Stimulated activated CD4-positive, alpha-beta T cell treated with anti-CD3 and anti-CD28 coated beads, Interleukin-12 subunit alpha, Interleukin-12 subunit beta, amount 100 ng/mL, for 48 hours (primary cell): ENCODE measurements around the gene CITED2.

Source experiments
- DNase-seq, 3 donors: peaks; one replicate each; pipeline ENCODE4 v3.0.0-alpha.2; 2020; ENCODE audit warnings: low read depth in 2 of 3, low spot score in 1 of 3

Gene CITED2

GRCh38 chr6:139386404-139386803 lies 12.0 kb upstream of the CITED2 start:
- DNase-seq = no peak

GRCh38 chr6:139381216-139381865 lies 6.9 kb upstream of the CITED2 start:
- DNase-seq = no peak

- no peak for DNase-seq
Measured at GRCh38 chr6:139380611-139381010, 6.2 kb upstream of the CITED2 start.

GRCh38 chr6:139380168-139380567 lies 5.7 kb upstream of the CITED2 start:
- no peak for DNase-seq

GRCh38 chr6:139378882-139379341 lies 4.5 kb upstream of the CITED2 start:
- no peak for DNase-seq

- DNase-seq = no peak
Measured at GRCh38 chr6:139378226-139378625, 3.8 kb upstream of the CITED2 start.

GRCh38 chr6:139376604-139377218 lies 2.3 kb upstream of the CITED2 start:
- no peak for DNase-seq

- DNase-seq = no peak
Measured at GRCh38 chr6:139376017-139376330, 1.5 kb upstream of the CITED2 start.

GRCh38 chr6:139375226-139376016 lies 973 bp upstream of the CITED2 start:
- peak; percentile 70 to 81 (median 73) for DNase-seq

- DNase-seq = no peak
Measured at GRCh38 chr6:139373928-139374356, 506 bp downstream of the CITED2 start.

- peak; percentile 31 to 62 (median 53) for DNase-seq
Measured at GRCh38 chr6:139373154-139373927, 1.1 kb downstream of the CITED2 start.

- DNase-seq = no peak
Measured at GRCh38 chr6:139372326-139373153, 1.9 kb downstream of the CITED2 start.

GRCh38 chr6:139371421-139372203 lies 2.8 kb downstream of the CITED2 start:
- DNase-seq = no peak

- DNase-seq = no peak
Measured at GRCh38 chr6:139370999-139371345, 3.5 kb downstream of the CITED2 start.

GRCh38 chr6:139370283-139370998 lies 4.0 kb downstream of the CITED2 start:
- no peak for DNase-seq

- DNase-seq = no peak
Measured at GRCh38 chr6:139369568-139370282, 4.7 kb downstream of the CITED2 start.

- DNase-seq = no peak
Measured at GRCh38 chr6:139369068-139369467, 5.4 kb downstream of the CITED2 start.

GRCh38 chr6:139368661-139369060 lies 5.8 kb downstream of the CITED2 start:
- DNase-seq = no peak
